ENCODE measurements around the gene CFDP1. TPM values are rescaled to one million over a fixed set of nuclear protein-coding genes. Genes with fewer than 3 reads are reported as not detected.
A peak's percentile ranks its signal among the peaks of the same experiment; 100 is the strongest.

Gene CFDP1
- total RNA-seq, 2 donors from 2014 or later = 88.7 to 117 TPM

GRCh38 chr16:75377729-75378386, 55.4 kb downstream of the CFDP1 start:
- TF ChIP-seq CTCF (conservative IDR thresholded peaks at IDR 0.05) = no peak
- Mint-ChIP-seq H3K36me3 (ENCODE audit: low read depth) (peaks cover 23% of the 10 kb centered on the region), H3K9me3 (no peaks in the 10 kb centered on the region), H3K4me1 (peaks cover 18% of the 10 kb centered on the region), H3K27ac (peak overlapping the region; percentile 5), H3K27me3 (ENCODE audit: insufficient read depth) (no peaks in the 10 kb centered on the region), H3K4me3 (no peak overlapping the region)
- peaks cover 41% of the 10 kb centered on the region for H3K36me3 ChIP-seq (ENCODE audit: control insufficient read depth, insufficient read depth, low read length)
- 26 to 65% methylated on average over 3 to 5 of the region's 6 CpGs for WGBS, 2 experiments (ENCODE audit: insufficient coverage in 1 of 2, insufficient read length in 1 of 2)
- H3K4me1 ChIP-seq (ENCODE audit: control insufficient read depth, insufficient read depth, low read length) = no peaks in the 10 kb centered on the region
- peak overlapping the region; percentile 89 for H3K27ac ChIP-seq (ENCODE audit: low read depth, low read length)
- no peaks in the 10 kb centered on the region for H3K27me3 ChIP-seq (ENCODE audit: control insufficient read depth, insufficient read depth, low read length, poor library complexity, severe bottlenecking)
- H3K4me3 ChIP-seq (ENCODE audit: low read length) = no peak overlapping the region
- H3K9ac ChIP-seq (ENCODE audit: extremely low read depth, low read length, poor library complexity, severe bottlenecking) = no peak overlapping the region
- peak; percentile 49 for DNase-seq
- no peaks in the 10 kb centered on the region for H3K9me3 ChIP-seq (ENCODE audit: control insufficient read depth, low read length)

- Mint-ChIP-seq H3K27me3 (ENCODE audit: insufficient read depth) (no peaks in the 10 kb centered on the region), H3K27ac (no peak overlapping the region), H3K36me3 (ENCODE audit: low read depth) (peaks cover 23% of the 10 kb centered on the region), H3K4me1 (peaks cover 18% of the 10 kb centered on the region), H3K4me3 (no peak overlapping the region), H3K9me3 (no peaks in the 10 kb centered on the region)
- no peaks in the 10 kb centered on the region for H3K27me3 ChIP-seq (ENCODE audit: control insufficient read depth, insufficient read depth, low read length, poor library complexity, severe bottlenecking)
- no peak overlapping the region for H3K4me3 ChIP-seq (ENCODE audit: low read length)
- no peak overlapping the region for H3K9ac ChIP-seq (ENCODE audit: extremely low read depth, low read length, poor library complexity, severe bottlenecking)
- peak; percentile 55 for DNase-seq
- H3K9me3 ChIP-seq (ENCODE audit: control insufficient read depth, low read length) = no peaks in the 10 kb centered on the region
- H3K36me3 ChIP-seq (ENCODE audit: control insufficient read depth, insufficient read depth, low read length) = peaks cover 41% of the 10 kb centered on the region
- TF ChIP-seq CTCF (conservative IDR thresholded peaks at IDR 0.05) = no peak
- no peaks in the 10 kb centered on the region for H3K4me1 ChIP-seq (ENCODE audit: control insufficient read depth, insufficient read depth, low read length)
- 95 to 98% methylated on average over 5 to 7 of the region's 7 CpGs for WGBS, 2 experiments (ENCODE audit: insufficient coverage in 1 of 2, insufficient read length in 1 of 2)
- peak overlapping the region; percentile 89 for H3K27ac ChIP-seq (ENCODE audit: low read depth, low read length)
These were observed 56.7 kb downstream of the CFDP1 start for GRCh38 chr16:75376475-75377161.

- Histone ChIP-seq H3K36me3 (ENCODE audit: control insufficient read depth, insufficient read depth, low read length) (peaks cover 43% of the 10 kb centered on the region), H3K27ac (ENCODE audit: low read depth, low read length) (no peak overlapping the region), H3K9me3 (ENCODE audit: control insufficient read depth, low read length) (no peaks in the 10 kb centered on the region), H3K9ac (ENCODE audit: extremely low read depth, low read length, poor library complexity, severe bottlenecking) (no peak overlapping the region), H3K4me3 (ENCODE audit: low read length) (no peak overlapping the region), H3K27me3 (ENCODE audit: control insufficient read depth, insufficient read depth, low read length, poor library complexity, severe bottlenecking) (no peaks in the 10 kb centered on the region), H3K4me1 (ENCODE audit: control insufficient read depth, insufficient read depth, low read length) (no peaks in the 10 kb centered on the region)
- H3K4me3 Mint-ChIP-seq = no peak overlapping the region
- TF ChIP-seq CTCF (conservative IDR thresholded peaks at IDR 0.05) = no peak
- whole genome bisulfite sequencing, 2 experiments (ENCODE audit: insufficient coverage in 1 of 2, insufficient read length in 1 of 2) = 80 to 97% methylated on average over 1 to 2 of the region's 2 CpGs
- peaks cover 18% of the 10 kb centered on the region for H3K4me1 Mint-ChIP-seq
- no peak for DNase-seq
- no peaks in the 10 kb centered on the region for H3K9me3 Mint-ChIP-seq
- H3K36me3 Mint-ChIP-seq (ENCODE audit: low read depth) = peaks cover 23% of the 10 kb centered on the region
- H3K27me3 Mint-ChIP-seq (ENCODE audit: insufficient read depth) = no peaks in the 10 kb centered on the region
- H3K27ac Mint-ChIP-seq = no peak overlapping the region
These were observed 58.9 kb downstream of the CFDP1 start for GRCh38 chr16:75374388-75374787.

Data from endodermal cell (in vitro differentiated cells).